Peyer's patch (tissue), 4 donors: Measurements from ENCODE around the gene RYR1. TPM values are rescaled to one million over a fixed set of nuclear protein-coding genes. Genes with fewer than 3 reads are reported as not detected.
"Not testable (repeated sequence)": the region's sequence is repeated elsewhere in the genome, so short reads cannot be mapped to it uniquely, and the experiment has no call there.

Experiments used
- DNase-seq, 3 donors: peaks; one replicate each; pipeline ENCODE4 v3.0.0-alpha.2; 2017 to 2019
- H3K27ac ChIP-seq, 4 donors: fragments of 200-600 bp; sonication (generic); one replicate each; pipeline ENCODE4 v1.5.1; 2016 to 2019
- H3K27me3 ChIP-seq, 2 donors: fragments of 200-600 bp; sonication (generic); one replicate each; pipeline ENCODE4 v1.5.1; 2019
- H3K36me3 ChIP-seq, 3 donors: fragments of 200-600 bp; sonication (generic); one replicate each; pipeline ENCODE4 v1.5.1; 2016 to 2019
- H3K4me1 ChIP-seq, 4 donors: fragments of 200-600 bp; sonication (generic); one replicate each; pipeline ENCODE4 v1.5.1; 2016 to 2019
- H3K4me3 ChIP-seq, 4 donors: fragments of 200-600 bp; sonication (generic); 1 replicate in 3 of 4; 2 replicates in 1 of 4; pipeline ENCODE4 v1.5.1; 2016 to 2019; ENCODE audit warnings: mild to moderate bottlenecking in 1 of 4
- H3K9me3 ChIP-seq, 4 donors: fragments of 200-600 bp; sonication (generic); one replicate each; pipeline ENCODE4 v1.5.1; 2016 to 2019; ENCODE audit warnings: mild to moderate bottlenecking in 1 of 4
- POLR2A ChIP-seq, 2 donors: fragments of 450-650 bp; IDR thresholded peaks; one replicate each; pipeline ENCODE4 v1.5.1; 2017; ENCODE audit warnings: antibody characterized with exemption in 2 of 2, mild to moderate bottlenecking in 2 of 2, moderate library complexity in 2 of 2
- total RNA-seq, 4 donors: library from RNA; depleted of rRNA; stranded (reverse); fragments of >200 nt; gene quantifications; one replicate each; pipeline ENCODE4 v1.1.0, GENCODE V29; 2016
- TF ChIP-seq, protein P1 (sequence below), 6 experiments: fragments of 450-650 bp in 4 of 6; fragments of 200-600 bp in 2 of 6; sonication (generic) in 1 of 6; IDR thresholded peaks; one replicate each; pipeline ENCODE4 v1.5.1; 2017 to 2019; ENCODE audit warnings: antibody characterized with exemption in 6 of 6, mild to moderate bottlenecking in 3 of 6, moderate library complexity in 1 of 6

The RYR1 gene
- total RNA-seq, 4 donors from 2014 or later: 0.35 to 4.6 (median 3.4) TPM

DNA sequence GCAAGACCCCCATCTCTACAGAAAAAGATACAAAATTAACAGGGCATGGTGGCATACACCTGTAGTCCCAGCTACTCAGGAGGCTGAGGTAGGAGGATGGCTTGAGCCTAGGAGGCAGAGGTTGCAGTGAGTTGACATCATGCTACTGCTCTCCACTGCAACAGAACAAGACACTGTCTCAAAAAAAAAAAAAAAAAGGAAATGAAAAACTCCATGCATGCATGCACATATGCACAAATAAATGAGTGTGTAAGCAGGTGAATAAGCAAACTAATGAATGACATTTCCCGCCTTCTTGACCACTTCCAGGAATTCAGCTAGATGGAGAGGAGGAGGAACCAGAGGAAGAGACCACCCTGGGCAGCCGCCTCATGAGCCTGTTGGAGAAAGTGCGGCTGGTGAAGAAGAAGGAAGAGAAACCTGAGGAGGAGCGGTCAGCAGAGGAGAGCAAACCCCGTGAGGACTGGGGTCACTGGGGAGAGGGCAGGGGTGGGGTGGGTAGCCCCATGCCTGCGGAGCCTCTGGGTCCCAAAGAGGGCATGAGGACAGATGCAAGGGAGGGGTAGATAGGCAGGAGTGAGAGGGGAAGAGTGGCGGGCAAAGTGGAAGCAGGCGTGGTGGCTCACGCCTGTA lies 58.8 kb downstream of the RYR1 start:
- H3K27ac ChIP-seq: no peak overlapping the region
- peaks cover 0 to 4% (median 0%) of the 10 kb centered on the region in 4 donors for H3K9me3 ChIP-seq
- no peak overlapping the region for H3K4me3 ChIP-seq
- no peaks in the 10 kb centered on the region for H3K27me3 ChIP-seq
- H3K36me3 ChIP-seq: no peaks in the 10 kb centered on the region
- no peak for TF ChIP-seq POLR2A (IDR thresholded peaks at IDR 0.05)
- TF ChIP-seq, protein P1, sequence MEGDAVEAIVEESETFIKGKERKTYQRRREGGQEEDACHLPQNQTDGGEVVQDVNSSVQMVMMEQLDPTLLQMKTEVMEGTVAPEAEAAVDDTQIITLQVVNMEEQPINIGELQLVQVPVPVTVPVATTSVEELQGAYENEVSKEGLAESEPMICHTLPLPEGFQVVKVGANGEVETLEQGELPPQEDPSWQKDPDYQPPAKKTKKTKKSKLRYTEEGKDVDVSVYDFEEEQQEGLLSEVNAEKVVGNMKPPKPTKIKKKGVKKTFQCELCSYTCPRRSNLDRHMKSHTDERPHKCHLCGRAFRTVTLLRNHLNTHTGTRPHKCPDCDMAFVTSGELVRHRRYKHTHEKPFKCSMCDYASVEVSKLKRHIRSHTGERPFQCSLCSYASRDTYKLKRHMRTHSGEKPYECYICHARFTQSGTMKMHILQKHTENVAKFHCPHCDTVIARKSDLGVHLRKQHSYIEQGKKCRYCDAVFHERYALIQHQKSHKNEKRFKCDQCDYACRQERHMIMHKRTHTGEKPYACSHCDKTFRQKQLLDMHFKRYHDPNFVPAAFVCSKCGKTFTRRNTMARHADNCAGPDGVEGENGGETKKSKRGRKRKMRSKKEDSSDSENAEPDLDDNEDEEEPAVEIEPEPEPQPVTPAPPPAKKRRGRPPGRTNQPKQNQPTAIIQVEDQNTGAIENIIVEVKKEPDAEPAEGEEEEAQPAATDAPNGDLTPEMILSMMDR (IDR thresholded peaks at IDR 0.05): no peak
- no peaks in the 10 kb centered on the region for H3K4me1 ChIP-seq
- no peak for DNase-seq

DNA sequence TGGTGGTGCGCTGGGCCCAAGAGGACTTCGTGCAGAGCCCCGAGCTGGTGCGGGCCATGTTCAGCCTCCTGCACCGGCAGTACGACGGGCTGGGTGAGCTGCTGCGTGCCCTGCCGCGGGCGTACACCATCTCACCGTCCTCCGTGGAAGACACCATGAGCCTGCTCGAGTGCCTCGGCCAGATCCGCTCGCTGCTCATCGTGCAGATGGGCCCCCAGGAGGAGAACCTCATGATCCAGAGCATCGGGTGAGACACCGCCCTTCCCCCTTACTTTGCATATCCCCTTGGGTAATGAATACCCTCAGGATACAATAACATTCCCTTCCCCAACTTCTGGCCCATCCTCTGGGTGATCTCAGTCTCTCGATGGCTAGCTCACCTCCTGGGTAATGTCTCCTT lies 60.9 kb downstream of the RYR1 start:
- H3K4me1 ChIP-seq: no peaks in the 10 kb centered on the region
- no peak overlapping the region for H3K4me3 ChIP-seq
- H3K9me3 ChIP-seq: peaks cover 0 to 4% (median 0%) of the 10 kb centered on the region in 4 donors
- no peak for DNase-seq
- no peaks in the 10 kb centered on the region for H3K36me3 ChIP-seq
- no peaks in the 10 kb centered on the region for H3K27me3 ChIP-seq
- no peak for TF ChIP-seq POLR2A (IDR thresholded peaks at IDR 0.05)
- TF ChIP-seq, protein P1 (IDR thresholded peaks at IDR 0.05): no peak
- no peak overlapping the region for H3K27ac ChIP-seq

DNA sequence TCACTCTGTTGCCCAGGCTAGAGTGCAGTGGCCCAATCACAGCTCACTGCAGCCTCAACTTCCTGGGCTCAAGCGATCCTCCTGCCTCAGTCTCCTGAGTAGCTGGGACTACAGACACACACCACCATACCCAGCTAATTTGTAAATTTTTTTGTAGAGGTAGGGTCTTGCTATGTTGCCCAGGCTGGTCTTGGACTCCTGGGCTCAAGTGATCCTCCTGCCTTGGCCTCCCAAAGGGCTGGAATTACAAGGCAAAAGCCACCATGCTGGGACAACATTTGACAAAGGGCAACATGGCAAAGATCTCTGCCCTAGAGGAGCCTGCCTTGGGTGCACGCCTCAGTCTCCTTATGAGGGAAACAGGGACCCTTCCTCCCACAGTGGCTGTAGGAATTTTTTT lies 61.9 kb downstream of the RYR1 start:
- H3K27me3 ChIP-seq, H3K27ac ChIP-seq, H3K9me3 ChIP-seq, H3K4me1 ChIP-seq, H3K4me3 ChIP-seq, DNase-seq, H3K36me3 ChIP-seq: not testable (repeated sequence)

DNA sequence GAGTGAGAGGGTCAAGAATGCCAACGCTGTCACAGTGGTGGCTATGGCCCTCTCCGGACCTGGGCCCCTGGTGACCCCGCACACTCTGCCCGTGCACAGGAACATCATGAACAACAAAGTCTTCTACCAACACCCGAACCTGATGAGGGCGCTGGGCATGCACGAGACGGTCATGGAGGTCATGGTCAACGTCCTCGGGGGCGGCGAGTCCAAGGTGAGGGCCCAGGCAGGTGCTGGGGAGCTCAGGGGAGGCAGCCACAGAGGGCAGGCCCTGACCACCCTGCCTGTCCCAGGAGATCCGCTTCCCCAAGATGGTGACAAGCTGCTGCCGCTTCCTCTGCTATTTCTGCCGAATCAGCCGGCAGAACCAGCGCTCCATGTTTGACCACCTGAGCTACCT lies 62.6 kb downstream of the RYR1 start:
- no peak overlapping the region for H3K27ac ChIP-seq
- H3K4me3 ChIP-seq: no peak overlapping the region
- no peaks in the 10 kb centered on the region for H3K4me1 ChIP-seq
- H3K27me3 ChIP-seq: no peaks in the 10 kb centered on the region
- H3K36me3 ChIP-seq: no peaks in the 10 kb centered on the region
- peaks cover 0 to 4% (median 0%) of the 10 kb centered on the region in 4 donors for H3K9me3 ChIP-seq
- DNase-seq: no peak
- TF ChIP-seq POLR2A (IDR thresholded peaks at IDR 0.05): no peak
- TF ChIP-seq, protein P1 (IDR thresholded peaks at IDR 0.05): no peak

DNA sequence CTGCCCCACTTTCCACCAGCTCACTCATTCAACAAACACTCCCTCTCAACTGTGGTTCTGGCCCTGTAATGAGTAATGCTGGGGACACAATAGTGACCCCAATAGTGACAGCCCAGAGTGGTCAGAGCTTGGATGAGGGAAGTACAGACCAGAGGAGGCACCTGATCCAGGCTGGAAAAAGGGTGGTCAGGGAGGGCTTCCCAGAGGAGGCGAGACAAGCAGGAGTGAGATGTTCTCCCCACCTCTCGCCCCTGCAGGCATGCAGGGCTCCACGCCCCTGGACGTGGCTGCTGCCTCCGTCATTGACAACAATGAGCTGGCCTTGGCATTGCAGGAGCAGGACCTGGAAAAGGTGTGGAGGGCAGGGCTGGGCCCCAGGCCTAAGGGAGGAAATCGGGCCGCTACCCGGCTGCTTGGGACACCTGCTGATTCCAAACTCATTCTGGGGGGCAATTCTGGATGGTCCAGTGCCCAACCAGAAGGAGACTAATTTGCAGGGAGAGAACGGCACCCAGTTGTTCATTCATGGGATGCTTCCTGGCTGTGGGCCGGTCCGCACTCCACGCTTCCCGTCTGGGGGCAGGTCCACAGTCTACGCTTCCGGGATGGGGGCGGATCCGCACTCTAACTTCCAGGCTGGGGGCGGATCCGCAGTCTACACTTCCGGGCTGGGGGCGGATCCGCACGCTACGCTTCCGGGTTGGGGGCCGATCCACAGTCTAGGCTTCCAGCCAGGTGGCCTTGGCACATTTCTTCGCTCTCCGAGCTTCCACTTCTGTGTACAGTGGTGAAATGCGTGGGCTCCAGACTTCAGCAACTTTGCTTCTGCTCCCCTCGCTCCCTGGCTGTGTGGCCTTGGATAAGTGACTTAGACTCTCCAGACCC lies 63.4 kb downstream of the RYR1 start:
- no peaks in the 10 kb centered on the region for H3K27me3 ChIP-seq
- TF ChIP-seq, protein P1 (IDR thresholded peaks at IDR 0.05): no peak
- no peak for TF ChIP-seq POLR2A (IDR thresholded peaks at IDR 0.05)
- H3K27ac ChIP-seq: no peak overlapping the region
- H3K9me3 ChIP-seq: no peaks in the 10 kb centered on the region
- DNase-seq: no peak
- H3K36me3 ChIP-seq: no peaks in the 10 kb centered on the region
- no peak overlapping the region for H3K4me3 ChIP-seq
- no peaks in the 10 kb centered on the region for H3K4me1 ChIP-seq

DNA sequence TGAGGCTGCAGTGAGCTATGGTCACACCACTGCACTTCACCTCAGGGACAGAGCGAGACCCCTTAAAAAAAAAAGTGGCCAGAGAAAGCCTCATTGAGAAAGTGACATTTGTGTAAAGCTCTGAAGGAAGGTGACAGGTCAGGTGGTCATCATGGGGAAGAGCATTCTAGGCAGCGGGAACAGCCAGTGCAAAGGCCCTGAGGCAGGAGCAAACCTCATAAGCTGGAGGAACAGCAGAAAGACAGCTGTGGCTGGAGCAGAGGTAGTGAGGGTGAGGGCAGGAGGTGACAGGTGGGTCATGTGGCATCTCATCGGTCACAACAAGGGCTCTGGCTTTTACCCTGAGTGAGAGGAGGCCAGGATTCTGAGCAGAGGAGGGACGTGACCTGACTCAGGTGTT lies 64.4 kb downstream of the RYR1 start:
- Histone ChIP-seq H3K27ac (no peak overlapping the region), H3K4me3 (no peak overlapping the region), H3K9me3 (no peaks in the 10 kb centered on the region), H3K36me3 (no peaks in the 10 kb centered on the region), H3K4me1 (no peaks in the 10 kb centered on the region), H3K27me3 (no peaks in the 10 kb centered on the region)
- DNase-seq: no peak
- no peak for TF ChIP-seq POLR2A (IDR thresholded peaks at IDR 0.05)
- TF ChIP-seq, protein P1 (IDR thresholded peaks at IDR 0.05): no peak
